ENCODE results near the gene PLP1. TPM values are rescaled to one million over a fixed set of nuclear protein-coding genes. Genes with fewer than 3 reads are reported as not detected.

Gene PLP1
- total and polyA plus RNA-seq, 7 experiments from 2014 or later, result not detected

GRCh38 chrX:103789004-103789403 is 12.4 kb downstream of the PLP1 start:
- Histone ChIP-seq H3K36me3 (ENCODE audit: control insufficient read depth in 2 of 3, insufficient read depth in 3 of 3, low read length in 3 of 3) (no peaks in the 10 kb centered on the region), H3K4me3 (ENCODE audit: low read length) (no peak overlapping the region), H3K4me1 (ENCODE audit: control insufficient read depth in 2 of 2, insufficient read depth in 2 of 2, low read length in 2 of 2) (no peaks in the 10 kb centered on the region), H3K9me3 (ENCODE audit: control insufficient read depth in 2 of 3, low read length in 3 of 3) (no peaks in the 10 kb centered on the region), H3K27ac (ENCODE audit: low read depth, low read length) (no peak overlapping the region), H3K27me3 (ENCODE audit: control insufficient read depth in 2 of 2, insufficient read depth in 2 of 2, low read length in 2 of 2) (no peaks in the 10 kb centered on the region)
- intact Hi-C loops (cut with micrococcal nuclease), result no loop called here
- Mint-ChIP-seq H3K9me3 (no peaks in the 10 kb centered on the region), H3K4me1 (no peaks in the 10 kb centered on the region), H3K36me3 (no peaks in the 10 kb centered on the region), H3K27ac (no peak overlapping the region), H3K4me3 (no peak overlapping the region), H3K27me3 (peaks cover 0 to 7% (median 0%) of the 10 kb centered on the region in 5 donors)
- ATAC-seq (peak; percentile 22), DNase-seq (no peak)
- CTCF ChIA-PET, result no interaction called here
- POLR2A ChIA-PET, result no interaction called here

GRCh38 chrX:103791228-103791627 is 14.6 kb downstream of the PLP1 start:
- no peaks in the 10 kb centered on the region for H3K36me3 Mint-ChIP-seq
- H3K4me1 ChIP-seq (ENCODE audit: control insufficient read depth in 2 of 2, insufficient read depth in 2 of 2, low read length in 2 of 2), result no peaks in the 10 kb centered on the region
- no peak overlapping the region for H3K4me3 Mint-ChIP-seq
- no peaks in the 10 kb centered on the region for H3K9me3 ChIP-seq (ENCODE audit: control insufficient read depth in 2 of 3, low read length in 3 of 3)
- H3K27ac Mint-ChIP-seq, result peak overlapping the region in 1 of 9 donors; percentile 28
- H3K27ac ChIP-seq (ENCODE audit: low read depth, low read length), result no peak overlapping the region
- H3K27me3 Mint-ChIP-seq, result peaks cover 0 to 9% (median 0%) of the 10 kb centered on the region in 5 donors
- ATAC-seq (no peak), DNase-seq (no peak)
- intact Hi-C loops (cut with micrococcal nuclease), result no loop called here
- ChIA-PET POLR2A (no interaction called here), CTCF (no interaction called here)
- H3K27me3 ChIP-seq (ENCODE audit: control insufficient read depth in 2 of 2, insufficient read depth in 2 of 2, low read length in 2 of 2), result no peaks in the 10 kb centered on the region
- H3K36me3 ChIP-seq (ENCODE audit: control insufficient read depth in 2 of 3, insufficient read depth in 3 of 3, low read length in 3 of 3), result no peaks in the 10 kb centered on the region
- no peaks in the 10 kb centered on the region for H3K4me1 Mint-ChIP-seq
- no peak overlapping the region for H3K4me3 ChIP-seq (ENCODE audit: low read length)
- H3K9me3 Mint-ChIP-seq, result peaks cover 0 to 1% (median 0%) of the 10 kb centered on the region in 11 donors

- ChIA-PET POLR2A (no interaction called here), CTCF (no interaction called here)
- no peaks in the 10 kb centered on the region for H3K27me3 ChIP-seq (ENCODE audit: control insufficient read depth in 2 of 2, insufficient read depth in 2 of 2, low read length in 2 of 2)
- Mint-ChIP-seq H3K9me3 (peaks cover 0 to 1% (median 0%) of the 10 kb centered on the region in 11 donors), H3K27me3 (peaks cover 0 to 9% (median 0%) of the 10 kb centered on the region in 5 donors), H3K4me3 (no peak overlapping the region), H3K4me1 (no peaks in the 10 kb centered on the region), H3K36me3 (no peaks in the 10 kb centered on the region), H3K27ac (no peak overlapping the region)
- H3K9me3 ChIP-seq (ENCODE audit: control insufficient read depth in 2 of 3, low read length in 3 of 3), result no peaks in the 10 kb centered on the region
- no peaks in the 10 kb centered on the region for H3K36me3 ChIP-seq (ENCODE audit: control insufficient read depth in 2 of 3, insufficient read depth in 3 of 3, low read length in 3 of 3)
- DNase-seq, result no peak
- H3K4me3 ChIP-seq (ENCODE audit: low read length), result no peak overlapping the region
- H3K4me1 ChIP-seq (ENCODE audit: control insufficient read depth in 2 of 2, insufficient read depth in 2 of 2, low read length in 2 of 2), result no peaks in the 10 kb centered on the region
- no peak overlapping the region for H3K27ac ChIP-seq (ENCODE audit: low read depth, low read length)
- no peak for ATAC-seq
- intact Hi-C loops (cut with micrococcal nuclease), result no loop called here
Measured at GRCh38 chrX:103791826-103792485, 15.3 kb downstream of the PLP1 start.

GRCh38 chrX:103792916-103793544 is 16.4 kb downstream of the PLP1 start:
- H3K27ac Mint-ChIP-seq, result no peak overlapping the region
- no peak overlapping the region for H3K4me3 Mint-ChIP-seq
- H3K4me1 Mint-ChIP-seq, result no peaks in the 10 kb centered on the region
- H3K27me3 Mint-ChIP-seq, result peaks cover 0 to 9% (median 0%) of the 10 kb centered on the region in 5 donors
- H3K36me3 Mint-ChIP-seq, result no peaks in the 10 kb centered on the region
- intact Hi-C loops (cut with micrococcal nuclease), result no loop called here
- H3K27ac ChIP-seq (ENCODE audit: low read depth, low read length), result no peak overlapping the region
- H3K4me3 ChIP-seq (ENCODE audit: low read length), result no peak overlapping the region
- DNase-seq (no peak), ATAC-seq (no peak)
- H3K36me3 ChIP-seq (ENCODE audit: control insufficient read depth in 2 of 3, insufficient read depth in 3 of 3, low read length in 3 of 3), result no peaks in the 10 kb centered on the region
- no peaks in the 10 kb centered on the region for H3K27me3 ChIP-seq (ENCODE audit: control insufficient read depth in 2 of 2, insufficient read depth in 2 of 2, low read length in 2 of 2)
- CTCF ChIA-PET, result no interaction called here
- POLR2A ChIA-PET, result no interaction called here
- H3K4me1 ChIP-seq (ENCODE audit: control insufficient read depth in 2 of 2, insufficient read depth in 2 of 2, low read length in 2 of 2), result no peaks in the 10 kb centered on the region
- H3K9me3 ChIP-seq (ENCODE audit: control insufficient read depth in 2 of 3, low read length in 3 of 3), result no peaks in the 10 kb centered on the region
- H3K9me3 Mint-ChIP-seq, result peaks cover 0 to 1% (median 0%) of the 10 kb centered on the region in 11 donors

GRCh38 chrX:103793545-103793940 is 16.9 kb downstream of the PLP1 start:
- Mint-ChIP-seq H3K4me1 (no peaks in the 10 kb centered on the region), H3K27me3 (peaks cover 0 to 9% (median 0%) of the 10 kb centered on the region in 5 donors), H3K36me3 (no peaks in the 10 kb centered on the region), H3K4me3 (no peak overlapping the region), H3K9me3 (peaks cover 0 to 1% (median 0%) of the 10 kb centered on the region in 11 donors), H3K27ac (no peak overlapping the region)
- no peaks in the 10 kb centered on the region for H3K36me3 ChIP-seq (ENCODE audit: control insufficient read depth in 2 of 3, insufficient read depth in 3 of 3, low read length in 3 of 3)
- intact Hi-C loops (cut with micrococcal nuclease), result no loop called here
- CTCF ChIA-PET, result no interaction called here
- POLR2A ChIA-PET, result no interaction called here
- DNase-seq, result no peak
- H3K4me1 ChIP-seq (ENCODE audit: control insufficient read depth in 2 of 2, insufficient read depth in 2 of 2, low read length in 2 of 2), result no peaks in the 10 kb centered on the region
- H3K27ac ChIP-seq (ENCODE audit: low read depth, low read length), result no peak overlapping the region
- H3K27me3 ChIP-seq (ENCODE audit: control insufficient read depth in 2 of 2, insufficient read depth in 2 of 2, low read length in 2 of 2), result no peaks in the 10 kb centered on the region
- H3K4me3 ChIP-seq (ENCODE audit: low read length), result no peak overlapping the region
- ATAC-seq, result no peak
- H3K9me3 ChIP-seq (ENCODE audit: control insufficient read depth in 2 of 3, low read length in 3 of 3), result no peaks in the 10 kb centered on the region

GRCh38 chrX:103794119-103794518 is 17.5 kb downstream of the PLP1 start:
- Histone ChIP-seq H3K36me3 (ENCODE audit: control insufficient read depth in 2 of 3, insufficient read depth in 3 of 3, low read length in 3 of 3) (no peaks in the 10 kb centered on the region), H3K9me3 (ENCODE audit: control insufficient read depth in 2 of 3, low read length in 3 of 3) (no peaks in the 10 kb centered on the region), H3K27me3 (ENCODE audit: control insufficient read depth in 2 of 2, insufficient read depth in 2 of 2, low read length in 2 of 2) (no peaks in the 10 kb centered on the region), H3K27ac (ENCODE audit: low read depth, low read length) (no peak overlapping the region), H3K4me3 (ENCODE audit: low read length) (no peak overlapping the region), H3K4me1 (ENCODE audit: control insufficient read depth in 2 of 2, insufficient read depth in 2 of 2, low read length in 2 of 2) (no peaks in the 10 kb centered on the region)
- intact Hi-C loops (cut with micrococcal nuclease), result no loop called here
- no peaks in the 10 kb centered on the region for H3K36me3 Mint-ChIP-seq
- no peaks in the 10 kb centered on the region for H3K4me1 Mint-ChIP-seq
- peaks cover 0 to 1% (median 0%) of the 10 kb centered on the region in 11 donors for H3K9me3 Mint-ChIP-seq
- H3K27ac Mint-ChIP-seq, result no peak overlapping the region
- ChIA-PET POLR2A (no interaction called here), CTCF (no interaction called here)
- H3K4me3 Mint-ChIP-seq, result no peak overlapping the region
- ATAC-seq (no peak), DNase-seq (no peak)
- H3K27me3 Mint-ChIP-seq, result peaks cover 0 to 9% (median 0%) of the 10 kb centered on the region in 5 donors

GRCh38 chrX:103797691-103798090 is 21.1 kb downstream of the PLP1 start:
- Histone ChIP-seq H3K4me3 (ENCODE audit: low read length) (no peak overlapping the region), H3K9me3 (ENCODE audit: control insufficient read depth in 2 of 3, low read length in 3 of 3) (no peaks in the 10 kb centered on the region), H3K36me3 (ENCODE audit: control insufficient read depth in 2 of 3, insufficient read depth in 3 of 3, low read length in 3 of 3) (no peaks in the 10 kb centered on the region), H3K27me3 (ENCODE audit: control insufficient read depth in 2 of 2, insufficient read depth in 2 of 2, low read length in 2 of 2) (no peaks in the 10 kb centered on the region), H3K4me1 (ENCODE audit: control insufficient read depth in 2 of 2, insufficient read depth in 2 of 2, low read length in 2 of 2) (no peaks in the 10 kb centered on the region), H3K27ac (ENCODE audit: low read depth, low read length) (no peak overlapping the region)
- intact Hi-C loops (cut with micrococcal nuclease), result no loop called here
- no peak for ATAC-seq
- Mint-ChIP-seq H3K27ac (no peak overlapping the region), H3K4me1 (peaks cover 0 to 10% (median 0%) of the 10 kb centered on the region in 7 donors), H3K36me3 (no peaks in the 10 kb centered on the region), H3K4me3 (no peak overlapping the region), H3K27me3 (peaks cover 0 to 2% (median 0%) of the 10 kb centered on the region in 5 donors), H3K9me3 (peaks cover 0 to 1% (median 0%) of the 10 kb centered on the region in 11 donors)
- CTCF ChIA-PET, result no interaction called here
- no peak for DNase-seq
- POLR2A ChIA-PET, result no interaction called here
